Esophagus (tissue), 2 donors: ENCODE results near the gene GAPVD1. TPM values are rescaled to one million over a fixed set of nuclear protein-coding genes. Genes with fewer than 3 reads are reported as not detected.

Experiments
- H3K27ac ChIP-seq, 2 donors: one replicate each; pipeline ENCODE4 v1.5.1; 2013; ENCODE audit warnings: low read depth in 2 of 2, mild to moderate bottlenecking in 2 of 2, inconsistent platforms in 1 of 2, low read length in 1 of 2, moderate library complexity in 1 of 2
- H3K27me3 ChIP-seq, 2 donors: one replicate each; pipeline ENCODE4 v1.6.1; 2013; ENCODE audit warnings: low read length in 2 of 2, control low read depth in 1 of 2, mild to moderate bottlenecking in 1 of 2; ENCODE audit not compliant: insufficient read depth in 2 of 2, control insufficient read depth in 1 of 2
- H3K36me3 ChIP-seq, 2 donors: one replicate each; pipeline ENCODE4 v1.6.1; 2013; ENCODE audit warnings: low read length in 1 of 2; ENCODE audit not compliant: control insufficient read depth in 2 of 2, insufficient read depth in 2 of 2
- H3K4me1 ChIP-seq, 2 donors: one replicate each; pipeline ENCODE4 v1.6.1; 2013; ENCODE audit warnings: low read length in 1 of 2; ENCODE audit not compliant: control insufficient read depth in 2 of 2, insufficient read depth in 2 of 2
- H3K4me3 ChIP-seq, 2 donors: one replicate each; pipeline ENCODE4 v1.5.1; 2013; ENCODE audit warnings: low read length in 2 of 2, mild to moderate bottlenecking in 2 of 2, low read depth in 1 of 2, moderate library complexity in 1 of 2
- H3K9me3 ChIP-seq, 2 donors: one replicate each; pipeline ENCODE4 v1.6.1; 2013; ENCODE audit warnings: mild to moderate bottlenecking in 2 of 2, low read depth in 1 of 2, low read length in 1 of 2, moderate library complexity in 1 of 2; ENCODE audit not compliant: control insufficient read depth in 2 of 2, insufficient read depth in 1 of 2
- WGBS, 2 donors: extraction: QIAGEN DNeasy Blood & Tissue Kit; methylation state at CpG; one replicate each; pipeline ENCODE4 v1.1.7; 2013; 5-methylcytosine and 5-hydroxymethylcytosine counted together
- polyA plus RNA-seq, 2 donors: library from polyadenylated mRNA; stranded (reverse); fragments of 200-250 nt; gene quantifications; one replicate each; pipeline ENCODE4 v1.2.3, GENCODE V29; 2013
- donor health status: healthy with polysubstance abuse.
- donor health status: Bipolar disorder and iron deficiency.

GAPVD1 gene
- polyA plus RNA-seq, 2 donors, result 9.9 to 10.9 TPM

DNA sequence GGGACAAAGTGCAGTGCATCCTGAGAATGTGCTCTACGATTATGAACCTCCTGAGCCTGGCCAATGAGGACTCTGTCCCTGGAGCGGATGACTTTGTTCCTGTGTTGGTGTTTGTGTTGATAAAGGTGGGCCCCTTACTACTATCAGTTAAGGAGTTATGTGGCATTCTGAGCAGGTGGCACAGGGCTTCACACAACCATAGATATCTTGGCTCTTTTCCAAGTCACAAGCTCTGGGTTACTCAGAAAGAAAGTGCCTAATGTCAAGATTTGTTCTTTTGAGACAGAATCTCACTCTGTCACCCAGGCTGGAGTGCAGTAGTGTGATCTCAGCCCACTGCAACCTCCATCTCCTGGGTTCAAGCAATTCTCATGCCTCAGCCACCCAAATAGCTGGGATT is 99.0 kb downstream of the GAPVD1 start:
- Histone ChIP-seq H3K4me3 (no peak overlapping the region), H3K36me3 (peaks cover 18 to 24% of the 10 kb centered on the region in 2 donors)

DNA sequence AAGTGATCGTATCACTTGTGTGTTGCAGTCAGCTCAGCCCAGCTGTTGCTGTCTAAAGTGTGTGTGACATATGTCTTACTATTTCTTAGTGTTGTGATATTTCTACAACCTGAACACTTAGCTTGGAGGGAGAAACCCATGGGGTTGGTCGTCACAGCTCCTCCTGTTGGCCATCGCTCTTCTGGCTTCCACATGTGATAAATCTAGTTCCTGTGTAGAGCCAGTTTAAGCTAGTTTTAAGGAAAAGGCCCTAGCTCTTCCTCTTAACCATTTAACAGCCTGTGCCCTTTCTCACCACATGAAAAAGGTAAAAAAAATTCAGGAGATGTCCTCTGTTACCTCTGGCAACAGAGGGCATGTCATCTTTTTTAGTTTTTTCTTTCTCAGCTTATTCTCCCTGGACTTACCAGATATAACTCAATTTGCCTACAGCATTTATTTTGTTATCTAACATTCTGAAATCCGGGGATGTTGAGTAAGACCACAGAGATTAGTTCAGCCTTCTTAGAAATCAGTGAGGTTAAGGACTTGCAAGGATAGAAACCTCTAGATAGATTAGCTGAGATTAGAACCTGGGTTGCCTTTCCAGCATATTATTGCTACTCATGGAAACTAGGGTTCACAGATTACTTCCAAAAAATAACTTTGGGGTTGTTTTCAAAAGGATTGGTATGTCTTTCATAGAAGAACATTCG is 100.4 kb downstream of the GAPVD1 start:
- H3K27me3 ChIP-seq, result no peaks in the 10 kb centered on the region
- H3K36me3 ChIP-seq, result peaks cover 15 to 16% of the 10 kb centered on the region in 2 donors
- H3K4me3 ChIP-seq, result no peak overlapping the region
- no peaks in the 10 kb centered on the region for H3K4me1 ChIP-seq
- 69 to 75% methylated on average over 5 of the region's 5 CpGs for WGBS, 2 donors
- H3K9me3 ChIP-seq, result no peaks in the 10 kb centered on the region
- H3K27ac ChIP-seq, result no peak overlapping the region

More for the DNA sequence above, 99.0 kb downstream of the GAPVD1 start:
- Histone ChIP-seq H3K27ac (no peak overlapping the region), H3K4me1 (no peaks in the 10 kb centered on the region), H3K27me3 (no peaks in the 10 kb centered on the region), H3K9me3 (no peaks in the 10 kb centered on the region)
- 75 to 95% methylated on average over 2 of the region's 2 CpGs for WGBS, 2 donors

DNA sequence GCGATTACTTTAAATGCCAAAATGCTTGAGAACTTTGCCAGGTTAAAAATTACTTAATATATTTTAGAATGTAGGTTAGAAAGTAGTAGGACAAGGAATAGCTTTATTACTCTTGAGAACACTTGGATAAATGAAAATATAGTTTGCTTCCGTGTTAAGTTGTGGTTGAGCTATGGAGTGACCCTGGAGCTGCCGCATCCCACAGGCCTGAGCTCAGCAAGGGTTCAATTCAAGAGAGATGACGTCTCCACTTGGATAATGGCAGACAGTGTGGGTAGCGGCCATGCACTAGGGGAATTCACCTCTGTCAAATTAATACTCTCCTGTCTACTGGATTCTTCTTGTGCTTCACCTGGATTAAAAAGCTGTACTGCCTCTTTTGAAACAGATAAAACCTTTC is 105.0 kb downstream of the GAPVD1 start:
- Histone ChIP-seq H3K4me1 (no peaks in the 10 kb centered on the region), H3K27me3 (no peaks in the 10 kb centered on the region), H3K4me3 (no peak overlapping the region), H3K9me3 (no peaks in the 10 kb centered on the region), H3K27ac (no peak overlapping the region), H3K36me3 (peaks cover 3 to 7% of the 10 kb centered on the region in 2 donors)
- WGBS, 2 donors, result 87 to 92% methylated on average over 5 of the region's 5 CpGs

DNA sequence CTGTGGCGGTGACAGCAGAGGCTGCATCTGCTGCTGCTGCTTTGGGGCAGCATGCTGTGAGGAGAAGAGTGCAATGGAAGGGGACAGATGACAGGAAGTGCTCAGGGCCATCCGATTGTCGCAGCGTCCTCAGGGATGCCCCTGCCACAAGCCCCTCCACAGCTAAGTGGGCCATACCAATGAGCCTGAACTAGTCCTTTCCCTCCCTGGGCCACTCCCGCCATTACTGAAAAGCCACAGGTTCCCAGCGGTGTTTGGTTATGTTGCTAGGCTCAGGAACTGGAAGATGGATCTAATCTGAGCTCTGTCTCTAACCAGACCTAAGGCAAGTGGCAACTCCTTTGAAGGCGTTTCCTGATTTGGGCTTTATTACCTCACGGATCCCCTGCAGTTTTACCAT is 109.2 kb downstream of the GAPVD1 start:
- Histone ChIP-seq H3K36me3 (peaks cover 0 to 4% of the 10 kb centered on the region in 2 donors), H3K27ac (no peak overlapping the region), H3K9me3 (no peaks in the 10 kb centered on the region), H3K4me3 (no peak overlapping the region), H3K27me3 (no peaks in the 10 kb centered on the region), H3K4me1 (peaks cover 0 to 5% of the 10 kb centered on the region in 2 donors)
- 81 to 82% methylated on average over 8 of the region's 8 CpGs for WGBS, 2 donors

DNA sequence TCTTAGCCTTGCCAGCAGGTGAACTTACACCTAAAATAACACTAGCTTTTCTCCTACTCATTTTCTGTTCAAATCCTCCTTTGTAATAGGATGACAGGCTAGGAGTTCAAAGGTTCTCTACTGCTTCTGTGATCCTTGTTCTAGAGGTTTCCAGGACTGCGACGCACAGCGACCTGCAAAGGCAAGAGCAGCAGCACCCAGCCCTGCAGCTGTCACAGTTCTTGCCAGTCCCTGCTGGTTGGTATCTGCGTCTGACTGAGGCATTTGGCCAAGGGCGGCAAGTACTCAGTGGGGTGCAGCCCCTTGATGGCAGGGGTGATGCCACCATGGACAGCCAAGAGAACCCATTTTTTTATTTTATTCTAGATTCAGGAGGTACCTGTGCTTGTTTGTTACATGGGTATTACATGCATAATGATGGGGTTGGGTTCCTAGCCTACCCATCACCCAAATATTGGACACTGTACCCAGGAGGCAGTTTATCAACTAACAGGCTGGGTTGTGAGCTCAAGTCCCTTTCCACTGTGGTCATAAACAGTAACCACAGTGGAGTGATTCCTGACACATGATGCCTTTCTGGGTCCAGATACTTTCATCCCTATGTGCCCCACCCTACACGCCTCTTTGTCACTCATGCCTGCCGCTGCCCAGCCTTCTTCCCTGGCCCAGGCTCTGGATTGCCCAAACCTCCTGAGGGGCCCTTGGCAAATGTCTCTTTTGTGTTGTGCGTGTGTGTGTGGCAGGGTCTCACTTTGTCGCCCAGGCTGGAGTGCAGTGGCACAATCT is 111.0 kb downstream of the GAPVD1 start:
- Histone ChIP-seq H3K4me1 (peaks cover 0 to 5% of the 10 kb centered on the region in 2 donors), H3K9me3 (no peaks in the 10 kb centered on the region), H3K27me3 (no peaks in the 10 kb centered on the region), H3K27ac (no peak overlapping the region), H3K36me3 (peaks cover 0 to 4% of the 10 kb centered on the region in 2 donors), H3K4me3 (no peak overlapping the region)
- 63 to 64% methylated on average over 9 of the region's 9 CpGs for WGBS, 2 donors

DNA sequence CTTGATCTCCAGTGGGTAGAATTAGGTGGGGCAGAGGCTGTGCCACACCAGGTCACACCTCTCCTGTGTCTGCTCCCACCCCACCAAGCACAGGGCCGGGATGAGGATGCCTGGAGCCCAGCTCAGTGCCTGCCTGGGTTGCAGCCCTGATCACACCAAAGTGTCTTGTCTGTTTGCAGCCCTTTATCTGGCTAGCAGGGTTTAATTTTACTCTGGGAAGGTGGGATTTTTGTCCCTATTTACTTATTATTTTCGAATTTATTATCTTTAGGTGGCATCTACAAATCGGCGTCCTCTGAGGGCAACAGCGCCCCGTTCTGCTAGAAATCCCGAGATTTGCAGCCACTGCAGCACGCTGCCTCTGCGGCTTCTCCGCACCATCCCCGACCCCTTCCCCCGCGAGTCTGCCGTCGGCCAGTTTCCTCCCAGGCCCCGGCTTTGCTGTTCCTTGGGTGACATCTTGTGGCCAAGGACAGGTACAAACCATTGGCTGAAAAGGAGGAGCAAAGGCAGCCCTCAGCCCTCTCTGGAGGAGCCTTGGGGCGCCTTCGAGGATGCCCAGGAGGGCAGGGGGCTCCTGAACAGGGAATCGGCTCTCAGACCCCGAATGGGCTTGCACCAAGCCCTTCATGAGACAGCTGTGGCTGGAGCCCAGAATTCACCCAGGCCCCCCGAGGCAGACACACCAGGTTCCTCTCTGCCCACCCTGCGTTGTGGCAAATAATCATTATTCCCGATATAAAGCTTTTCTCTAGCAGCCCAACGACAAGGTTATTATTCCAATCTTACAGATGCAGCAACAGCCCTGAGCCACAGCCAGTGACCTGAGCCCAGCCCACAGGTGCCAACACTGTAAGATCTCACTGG is 113.0 kb downstream of the GAPVD1 start:
- Histone ChIP-seq H3K27ac (no peak overlapping the region), H3K9me3 (no peaks in the 10 kb centered on the region), H3K36me3 (peaks cover 0 to under 1% of the 10 kb centered on the region in 2 donors), H3K4me3 (no peak overlapping the region), H3K4me1 (peaks cover 0 to 5% of the 10 kb centered on the region in 2 donors), H3K27me3 (no peaks in the 10 kb centered on the region)
- 9 to 15% methylated on average over 24 of the region's 24 CpGs for WGBS, 2 donors

DNA sequence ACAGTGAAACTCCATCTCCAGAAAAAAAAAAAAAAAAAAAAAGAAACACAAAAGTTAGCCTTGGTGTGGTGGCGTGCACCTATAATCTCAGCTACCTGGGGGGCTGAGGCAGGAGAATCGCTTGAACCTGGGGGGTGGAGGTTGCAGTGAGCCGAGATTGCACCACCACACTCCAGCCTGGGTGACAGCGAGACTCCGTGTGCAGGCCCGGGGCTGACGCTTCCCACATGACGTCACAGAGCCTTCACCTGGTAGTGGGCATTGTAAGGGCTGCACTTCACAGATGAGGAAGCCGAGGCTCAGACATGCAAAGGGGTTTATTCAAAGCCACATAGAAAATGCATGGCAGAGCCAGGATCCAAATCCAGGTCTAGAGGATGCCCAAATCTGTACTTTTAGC is 114.2 kb downstream of the GAPVD1 start:
- no peaks in the 10 kb centered on the region for H3K36me3 ChIP-seq
- no peak overlapping the region for H3K4me3 ChIP-seq
- H3K27ac ChIP-seq, result no peak overlapping the region
- 92 to 95% methylated on average over 9 of the region's 9 CpGs for WGBS, 2 donors
- no peaks in the 10 kb centered on the region for H3K27me3 ChIP-seq
- H3K9me3 ChIP-seq, result no peaks in the 10 kb centered on the region
- peaks cover 0 to 5% of the 10 kb centered on the region in 2 donors for H3K4me1 ChIP-seq

DNA sequence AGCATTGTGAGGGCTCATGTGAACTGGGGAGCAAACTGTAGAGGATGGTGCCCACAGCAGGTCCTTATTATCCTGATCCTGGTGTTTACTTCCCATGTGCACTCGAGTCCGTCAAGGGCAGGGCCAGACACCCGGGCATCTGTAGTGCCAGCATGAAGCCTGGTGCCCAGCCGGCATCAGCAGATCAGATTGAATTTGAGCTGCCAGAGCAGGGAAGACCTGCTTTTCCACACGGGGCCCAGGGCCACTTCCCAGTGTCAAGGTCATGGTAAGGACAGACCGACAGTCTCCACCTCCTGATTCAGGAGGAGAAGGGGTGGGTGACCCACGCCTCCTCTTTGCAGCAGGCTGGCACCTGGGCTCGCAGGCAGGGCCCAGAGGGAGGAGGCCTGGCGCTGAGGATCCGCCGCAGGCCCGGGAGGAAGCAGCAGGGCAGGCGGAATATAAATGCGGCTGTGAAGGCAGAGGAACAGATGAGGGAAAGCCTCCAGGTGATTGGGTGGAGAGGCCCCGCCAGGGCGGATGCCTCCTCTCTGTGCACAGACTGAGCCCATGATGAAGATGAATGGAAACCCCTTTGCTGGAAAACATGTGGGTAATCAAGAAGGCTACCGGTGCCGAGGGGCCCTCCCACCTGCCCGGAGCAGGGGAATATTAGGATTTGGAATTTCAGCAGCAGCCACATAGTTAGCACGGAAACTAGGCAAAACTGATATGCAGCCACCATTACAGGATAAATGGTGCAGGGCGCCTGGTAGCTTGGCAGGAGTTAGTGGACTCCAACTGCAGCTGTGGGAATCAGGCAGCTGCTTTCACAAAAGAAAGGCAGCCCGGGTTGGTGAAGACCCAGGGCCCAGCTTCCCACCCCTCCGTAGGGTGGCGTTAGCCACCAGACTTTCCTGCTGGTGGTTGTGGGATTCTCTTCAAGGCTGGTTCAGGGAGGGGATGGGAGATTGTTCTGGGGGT is 114.9 kb downstream of the GAPVD1 start:
- Histone ChIP-seq H3K4me1 (peaks cover 0 to 5% of the 10 kb centered on the region in 2 donors), H3K27ac (no peak overlapping the region), H3K27me3 (no peaks in the 10 kb centered on the region), H3K9me3 (no peaks in the 10 kb centered on the region), H3K36me3 (no peaks in the 10 kb centered on the region), H3K4me3 (no peak overlapping the region)
- WGBS, 2 donors, result 62 to 66% methylated on average over 24 of the region's 24 CpGs
